HL-60 (cell line): Measurements from ENCODE around the gene CDH23.

Source experiments
- DNase-seq, 2 experiments: peaks; one replicate each; pipeline ENCODE4 v3.0.0-alpha.2; 2010 to 2020; ENCODE audit warnings: low read depth in 1 of 2, low spot score in 1 of 2
- H3K27ac ChIP-seq: fragments of 250-450 bp; sonication (Bioruptor Pico); replicated peaks from 2 replicates; pipeline ENCODE4 v1.5.1; 2020; ENCODE audit warnings: mild to moderate bottlenecking, moderate library complexity
- H3K27me3 ChIP-seq: fragments of 250-450 bp; sonication (Bioruptor Pico); 2 replicates; pipeline ENCODE4 v1.5.1; 2021; ENCODE audit warnings: mild to moderate bottlenecking, moderate library complexity; ENCODE audit not compliant: insufficient read depth, poor library complexity, severe bottlenecking
- H3K4me3 ChIP-seq: replicated peaks from 2 replicates; pipeline ENCODE4 v1.5.1; 2011; ENCODE audit warnings: mild to moderate bottlenecking, control low read depth, low read length; ENCODE audit not compliant: insufficient read depth
- GABPA ChIP-seq: IDR thresholded peaks from 2 replicates; pipeline ENCODE4 v1.6.1; 2012; ENCODE audit warnings: low read depth
- POLR2AphosphoS5 ChIP-seq: IDR thresholded peaks from 2 replicates; pipeline ENCODE4 v1.6.1; 2012; ENCODE audit warnings: low read depth
- SPI1 ChIP-seq: IDR thresholded peaks from 2 replicates; pipeline ENCODE4 v1.6.1; 2012; ENCODE audit warnings: low read depth, mild to moderate bottlenecking, borderline replicate concordance
- TF ChIP-seq, protein P1 (sequence below): IDR thresholded peaks from 2 replicates; pipeline ENCODE4 v1.6.1; 2012; ENCODE audit warnings: low read depth; ENCODE audit not compliant: insufficient replicate concordance
- TF ChIP-seq, protein P2 (sequence below): IDR thresholded peaks from one replicate; pipeline ENCODE4 v1.5.1; 2011; ENCODE audit warnings: low read length, control low read depth, inconsistent platforms; ENCODE audit not compliant: insufficient read depth

Gene CDH23

DNA sequence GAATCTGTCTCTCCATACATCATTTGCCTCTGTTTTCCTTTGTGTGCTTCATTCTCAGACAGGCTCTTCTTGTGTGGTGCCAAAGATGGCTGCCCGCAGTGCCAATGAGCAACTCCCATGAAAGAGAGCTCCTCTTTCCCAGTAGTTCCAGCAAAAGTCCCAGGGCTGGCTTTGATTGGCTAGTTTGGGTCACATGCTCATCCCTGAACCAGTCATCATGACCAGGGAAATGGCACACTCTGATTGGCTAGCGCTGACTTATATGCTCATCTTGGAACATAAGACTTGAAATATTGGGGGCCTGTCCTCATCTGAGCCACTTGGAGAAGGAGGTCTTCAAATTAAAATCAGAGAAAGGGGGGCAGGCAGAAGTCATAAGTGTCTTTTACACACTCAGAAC lies 112.7 kb downstream of the CDH23 start:
- Histone ChIP-seq H3K27me3 (peaks cover 2% of the 10 kb centered on the region), H3K27ac (no peak overlapping the region), H3K4me3 (no peak overlapping the region)
- TF ChIP-seq, protein P1, sequence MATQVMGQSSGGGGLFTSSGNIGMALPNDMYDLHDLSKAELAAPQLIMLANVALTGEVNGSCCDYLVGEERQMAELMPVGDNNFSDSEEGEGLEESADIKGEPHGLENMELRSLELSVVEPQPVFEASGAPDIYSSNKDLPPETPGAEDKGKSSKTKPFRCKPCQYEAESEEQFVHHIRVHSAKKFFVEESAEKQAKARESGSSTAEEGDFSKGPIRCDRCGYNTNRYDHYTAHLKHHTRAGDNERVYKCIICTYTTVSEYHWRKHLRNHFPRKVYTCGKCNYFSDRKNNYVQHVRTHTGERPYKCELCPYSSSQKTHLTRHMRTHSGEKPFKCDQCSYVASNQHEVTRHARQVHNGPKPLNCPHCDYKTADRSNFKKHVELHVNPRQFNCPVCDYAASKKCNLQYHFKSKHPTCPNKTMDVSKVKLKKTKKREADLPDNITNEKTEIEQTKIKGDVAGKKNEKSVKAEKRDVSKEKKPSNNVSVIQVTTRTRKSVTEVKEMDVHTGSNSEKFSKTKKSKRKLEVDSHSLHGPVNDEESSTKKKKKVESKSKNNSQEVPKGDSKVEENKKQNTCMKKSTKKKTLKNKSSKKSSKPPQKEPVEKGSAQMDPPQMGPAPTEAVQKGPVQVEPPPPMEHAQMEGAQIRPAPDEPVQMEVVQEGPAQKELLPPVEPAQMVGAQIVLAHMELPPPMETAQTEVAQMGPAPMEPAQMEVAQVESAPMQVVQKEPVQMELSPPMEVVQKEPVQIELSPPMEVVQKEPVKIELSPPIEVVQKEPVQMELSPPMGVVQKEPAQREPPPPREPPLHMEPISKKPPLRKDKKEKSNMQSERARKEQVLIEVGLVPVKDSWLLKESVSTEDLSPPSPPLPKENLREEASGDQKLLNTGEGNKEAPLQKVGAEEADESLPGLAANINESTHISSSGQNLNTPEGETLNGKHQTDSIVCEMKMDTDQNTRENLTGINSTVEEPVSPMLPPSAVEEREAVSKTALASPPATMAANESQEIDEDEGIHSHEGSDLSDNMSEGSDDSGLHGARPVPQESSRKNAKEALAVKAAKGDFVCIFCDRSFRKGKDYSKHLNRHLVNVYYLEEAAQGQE: no peak
- TF ChIP-seq POLR2AphosphoS5 (no peak), GABPA (no peak), SPI1 (no peak)
- TF ChIP-seq, protein P2, sequence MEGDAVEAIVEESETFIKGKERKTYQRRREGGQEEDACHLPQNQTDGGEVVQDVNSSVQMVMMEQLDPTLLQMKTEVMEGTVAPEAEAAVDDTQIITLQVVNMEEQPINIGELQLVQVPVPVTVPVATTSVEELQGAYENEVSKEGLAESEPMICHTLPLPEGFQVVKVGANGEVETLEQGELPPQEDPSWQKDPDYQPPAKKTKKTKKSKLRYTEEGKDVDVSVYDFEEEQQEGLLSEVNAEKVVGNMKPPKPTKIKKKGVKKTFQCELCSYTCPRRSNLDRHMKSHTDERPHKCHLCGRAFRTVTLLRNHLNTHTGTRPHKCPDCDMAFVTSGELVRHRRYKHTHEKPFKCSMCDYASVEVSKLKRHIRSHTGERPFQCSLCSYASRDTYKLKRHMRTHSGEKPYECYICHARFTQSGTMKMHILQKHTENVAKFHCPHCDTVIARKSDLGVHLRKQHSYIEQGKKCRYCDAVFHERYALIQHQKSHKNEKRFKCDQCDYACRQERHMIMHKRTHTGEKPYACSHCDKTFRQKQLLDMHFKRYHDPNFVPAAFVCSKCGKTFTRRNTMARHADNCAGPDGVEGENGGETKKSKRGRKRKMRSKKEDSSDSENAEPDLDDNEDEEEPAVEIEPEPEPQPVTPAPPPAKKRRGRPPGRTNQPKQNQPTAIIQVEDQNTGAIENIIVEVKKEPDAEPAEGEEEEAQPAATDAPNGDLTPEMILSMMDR: no peak
- no peak for DNase-seq

DNA sequence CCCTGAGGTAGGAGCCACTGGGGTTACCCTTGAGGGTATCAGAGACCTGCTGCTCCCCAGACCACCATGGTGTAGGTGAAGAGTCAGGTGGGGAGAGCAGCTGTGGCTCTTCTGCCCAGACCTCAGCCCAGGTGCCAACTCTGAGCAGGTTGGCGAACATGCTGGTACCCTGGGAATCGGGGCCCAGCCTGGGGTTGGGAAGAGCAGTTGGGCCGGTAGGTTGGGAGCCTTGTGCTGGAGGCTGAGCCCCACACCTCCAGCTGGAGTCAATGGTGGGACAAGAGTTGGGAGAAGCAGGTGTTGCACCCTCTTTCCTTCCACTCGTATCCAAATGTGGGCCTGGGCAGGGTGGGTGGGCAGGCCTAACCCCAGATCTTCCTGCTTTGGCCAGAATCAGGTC lies 114.5 kb downstream of the CDH23 start:
- TF ChIP-seq, protein P2: no peak
- TF ChIP-seq SPI1 (no peak), POLR2AphosphoS5 (no peak), GABPA (no peak)
- TF ChIP-seq, protein P1: no peak
- Histone ChIP-seq H3K4me3 (no peak overlapping the region), H3K27ac (no peak overlapping the region), H3K27me3 (peaks cover 3% of the 10 kb centered on the region)
- no peak for DNase-seq

DNA sequence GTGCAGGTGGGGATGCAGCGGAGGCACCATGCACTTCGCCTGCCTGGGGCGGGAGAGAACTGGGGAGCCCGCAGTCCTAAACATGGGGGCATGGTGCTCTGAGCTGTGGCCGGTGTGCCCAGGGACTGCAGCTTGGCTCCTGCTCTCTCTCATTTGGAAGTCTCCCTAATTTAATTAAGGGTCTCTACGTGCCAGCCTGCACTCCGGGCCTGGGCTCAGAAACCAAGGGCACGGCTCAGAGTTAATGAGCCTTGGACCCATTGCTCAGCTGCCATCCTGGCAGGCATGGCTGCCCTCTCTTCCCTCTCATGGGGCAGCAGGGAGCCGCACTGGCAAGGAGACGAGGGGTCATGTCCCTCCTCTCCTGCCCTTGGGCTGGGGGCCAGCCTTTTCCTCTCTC lies 115.6 kb downstream of the CDH23 start:
- Histone ChIP-seq H3K27me3 (peaks cover 3% of the 10 kb centered on the region), H3K4me3 (no peak overlapping the region), H3K27ac (no peak overlapping the region)
- TF ChIP-seq SPI1 (no peak), GABPA (no peak), POLR2AphosphoS5 (no peak)
- TF ChIP-seq, protein P2: no peak
- TF ChIP-seq, protein P1: no peak
- no peak for DNase-seq
